DMS79 treated with DMSO at 0.1 percent for 48 hours (cell line): ENCODE measurements around the gene GGA2.
"Not testable (repeated sequence)": the region's sequence is repeated elsewhere in the genome, so short reads cannot be mapped to it uniquely, and the experiment has no call there.

ENCODE experiments used
- DNase-seq: peaks from one replicate; lab custom pipeline; 2025; lab: John Stamatoyannopoulos, UW

The GGA2 gene

GRCh38 chr16:23523876-23524385, 13.6 kb upstream of the GGA2 start:
- DNase-seq, result no peak

DNA sequence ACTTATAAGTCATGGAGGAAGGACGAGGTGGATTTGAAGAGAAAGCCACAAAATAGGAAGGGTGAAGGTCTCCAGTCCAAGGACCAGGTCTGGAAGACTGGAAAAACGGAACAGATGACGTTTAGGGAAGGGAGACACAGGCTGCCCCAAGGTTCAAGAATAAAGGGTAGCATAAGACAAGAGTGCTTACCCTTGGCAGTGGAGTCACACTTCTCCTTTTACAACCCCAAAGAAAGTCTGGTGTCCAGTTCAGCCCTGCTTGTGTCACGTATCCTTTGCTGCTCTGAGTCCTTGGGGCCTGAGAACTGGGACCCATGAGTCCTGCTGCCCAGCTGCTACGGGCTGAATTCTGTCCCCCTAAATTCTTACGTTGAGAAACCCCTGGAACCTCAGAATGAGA, 13.0 kb upstream of the GGA2 start:
- no peak for DNase-seq

- DNase-seq, result no peak
Measured at GRCh38 chr16:23521965-23522364, 11.7 kb upstream of the GGA2 start.

- DNase-seq, result no peak
Measured at GRCh38 chr16:23521037-23521743, 10.9 kb upstream of the GGA2 start.

DNA sequence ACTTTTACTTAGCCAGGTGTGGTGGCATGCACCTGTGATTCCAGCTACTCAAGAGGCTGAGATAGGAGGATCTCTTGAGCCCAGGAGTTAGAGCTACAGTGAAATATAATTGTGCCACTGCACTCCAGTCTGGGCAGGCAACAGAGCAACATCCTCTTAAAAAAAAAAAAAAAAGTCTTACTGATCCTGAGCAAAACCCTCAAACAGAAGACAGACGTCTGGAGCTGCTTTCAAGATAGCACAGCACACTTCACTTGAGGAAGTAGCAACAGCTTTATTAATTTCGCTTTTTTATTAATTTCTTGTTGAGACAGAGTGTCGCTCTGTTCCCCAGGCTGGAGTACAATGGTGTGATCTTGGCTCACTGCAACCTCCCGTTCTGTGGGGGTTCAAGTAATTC, 10.2 kb upstream of the GGA2 start:
- DNase-seq, result no peak

- no peak for DNase-seq
Measured at GRCh38 chr16:23519282-23519681, 9.0 kb upstream of the GGA2 start.

DNA sequence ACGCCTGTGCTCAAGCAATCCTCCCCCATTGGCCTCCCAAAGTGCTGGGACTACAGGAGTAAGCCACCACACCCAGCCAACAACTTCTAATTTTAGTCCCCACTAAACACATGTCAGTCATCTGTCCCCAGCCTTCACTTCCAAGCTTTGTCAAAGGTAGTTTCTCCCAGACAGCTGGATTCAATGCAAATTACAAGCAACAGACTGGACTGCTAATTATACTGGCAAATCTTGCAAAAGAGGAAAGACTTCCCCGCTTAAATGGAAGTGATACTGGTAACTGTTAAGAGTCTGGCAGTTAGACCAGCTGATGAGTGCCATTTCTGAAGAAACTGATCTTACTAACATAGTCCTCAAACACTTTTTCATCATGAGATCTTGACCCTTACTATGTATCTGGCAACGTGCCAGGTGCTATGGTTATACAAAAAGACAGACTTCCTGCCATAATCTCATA, 8.2 kb upstream of the GGA2 start:
- no peak for DNase-seq

DNA sequence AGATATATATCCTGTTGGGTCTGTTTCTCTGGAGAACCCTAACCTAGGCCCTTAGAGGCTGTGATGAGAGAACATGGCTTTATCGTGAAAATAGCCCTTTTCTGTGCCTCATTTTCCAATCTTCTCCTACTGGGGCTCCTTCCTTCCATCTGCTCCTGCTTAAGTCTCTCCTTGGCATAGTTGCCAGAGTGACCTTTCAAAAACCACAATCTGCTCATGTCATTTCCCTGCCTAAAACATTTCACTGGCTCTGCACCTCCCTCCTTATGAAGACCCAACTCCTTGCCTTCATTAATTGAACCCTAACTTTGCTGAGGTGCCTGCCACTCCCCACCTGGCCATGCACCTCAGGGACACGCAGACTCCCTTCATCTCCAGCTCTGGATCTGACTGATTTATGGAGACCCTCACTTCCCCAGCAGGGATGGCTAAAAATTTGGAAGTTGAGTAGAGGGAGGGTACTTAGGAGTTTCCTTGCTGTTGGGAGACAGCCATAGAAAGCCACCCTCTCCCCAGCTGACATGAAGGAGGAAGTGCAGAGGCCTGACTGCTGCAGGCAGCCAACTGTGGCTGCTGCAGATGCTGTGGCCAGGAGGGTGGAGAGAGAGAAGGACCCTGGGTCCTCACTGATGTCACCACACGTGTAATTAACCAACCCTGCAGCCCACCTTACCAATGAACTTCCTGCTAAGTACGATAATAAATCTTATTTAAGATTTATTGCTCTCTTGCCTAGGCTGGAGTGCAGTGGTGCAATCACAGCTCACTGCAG, 6.3 kb upstream of the GGA2 start:
- no peak for DNase-seq

DNA sequence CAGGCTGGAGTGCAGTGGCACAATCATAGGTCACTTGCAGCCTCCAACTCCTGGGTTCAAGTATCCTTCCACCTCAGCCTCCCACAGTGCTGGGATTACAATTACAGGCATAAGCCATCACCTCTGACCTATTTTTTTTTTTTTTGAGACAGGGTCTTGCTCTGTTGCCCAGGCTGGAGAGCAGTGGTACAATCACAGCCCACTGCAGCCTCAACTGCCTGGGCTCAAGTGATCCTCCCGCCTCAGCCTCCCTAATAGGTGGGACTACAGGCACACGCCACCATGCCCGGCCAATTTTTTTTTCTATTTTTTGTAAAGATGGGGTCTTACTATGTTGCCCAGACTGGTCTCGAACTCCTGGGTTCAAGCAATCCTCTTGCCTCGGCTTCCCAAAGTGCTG, 5.6 kb upstream of the GGA2 start:
- DNase-seq, result no peak

DNA sequence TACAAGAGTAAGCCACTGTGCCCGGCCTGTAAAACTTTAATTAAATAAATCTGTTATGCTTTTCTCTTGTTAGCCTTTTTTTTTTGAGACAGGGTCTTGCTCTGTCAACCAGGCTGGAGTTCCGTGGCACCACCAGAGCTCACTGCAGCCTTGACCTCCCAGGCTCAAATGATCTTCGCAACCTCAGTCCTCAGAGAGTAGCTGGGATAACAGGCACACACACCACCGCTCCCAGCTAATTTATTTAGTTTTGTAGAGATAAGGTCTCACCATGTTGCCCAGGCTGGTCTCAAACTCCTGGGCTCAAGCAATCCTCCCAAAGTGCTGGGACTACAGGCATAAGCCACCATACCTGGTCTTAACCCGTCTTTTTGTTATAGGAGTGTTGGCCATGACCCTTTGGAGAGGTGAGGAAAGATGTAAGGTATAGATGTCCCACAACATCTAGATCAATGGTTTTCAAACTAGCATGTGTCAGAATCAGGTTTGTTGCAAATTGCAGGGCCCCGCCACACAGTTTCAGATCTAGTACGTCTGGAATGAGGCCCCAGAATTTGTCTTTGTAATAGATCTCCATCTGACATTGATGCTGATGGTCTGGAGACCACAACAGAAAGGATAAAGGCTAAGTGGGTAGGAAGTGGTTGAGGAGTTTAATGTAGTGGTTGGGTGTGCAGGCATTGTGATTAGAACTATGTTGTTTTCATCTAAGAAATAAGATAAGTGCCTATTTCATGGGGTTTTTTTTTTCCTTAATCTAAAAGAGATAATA, 4.3 kb upstream of the GGA2 start:
- no peak for DNase-seq

DNA sequence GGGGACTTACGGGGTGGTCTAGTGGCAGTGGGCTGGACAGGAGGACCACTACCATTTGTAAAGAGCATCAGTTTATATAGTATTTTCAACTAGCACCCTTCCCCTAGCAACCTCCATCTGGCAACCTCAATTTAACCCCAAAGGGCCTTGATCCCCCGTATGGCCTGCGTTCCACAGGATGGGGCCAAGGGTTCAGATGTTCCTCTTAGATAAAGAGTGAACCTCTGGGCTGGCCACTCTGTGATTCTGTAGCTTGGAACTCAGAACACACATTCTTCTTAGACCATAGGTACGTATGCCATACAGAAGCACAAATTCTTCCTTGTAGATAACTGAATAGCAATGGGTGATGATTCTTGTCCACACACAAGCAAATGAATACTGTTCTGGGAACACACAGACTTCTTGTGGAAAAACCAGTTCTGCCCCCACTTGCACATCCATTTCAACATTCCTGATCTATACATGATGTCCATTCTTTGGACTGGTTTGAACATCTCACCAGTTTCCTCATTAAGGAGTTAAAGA, 1.9 kb upstream of the GGA2 start:
- DNase-seq, result no peak

GRCh38 chr16:23511731-23512130, 1.4 kb upstream of the GGA2 start:
- no peak for DNase-seq

DNA sequence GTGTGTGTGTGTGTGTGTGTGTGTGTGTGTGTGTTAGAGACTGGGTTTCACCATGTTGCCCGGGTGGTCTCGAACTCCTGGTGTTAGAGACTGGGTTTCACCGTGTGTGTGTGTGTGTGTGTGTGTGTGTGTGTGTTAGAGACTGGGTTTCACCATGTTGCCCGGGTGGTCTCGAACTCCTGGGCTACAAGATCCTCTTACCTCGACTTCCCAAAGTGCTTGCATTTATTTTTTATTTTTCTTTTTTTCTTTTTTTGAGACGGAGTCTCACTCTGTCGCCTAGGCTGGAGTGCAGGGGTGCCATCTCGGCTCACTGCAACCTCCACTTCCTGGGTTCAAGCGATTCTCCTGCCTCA, 599 bp upstream of the GGA2 start:
- DNase-seq, result not testable (repeated sequence)

DNA sequence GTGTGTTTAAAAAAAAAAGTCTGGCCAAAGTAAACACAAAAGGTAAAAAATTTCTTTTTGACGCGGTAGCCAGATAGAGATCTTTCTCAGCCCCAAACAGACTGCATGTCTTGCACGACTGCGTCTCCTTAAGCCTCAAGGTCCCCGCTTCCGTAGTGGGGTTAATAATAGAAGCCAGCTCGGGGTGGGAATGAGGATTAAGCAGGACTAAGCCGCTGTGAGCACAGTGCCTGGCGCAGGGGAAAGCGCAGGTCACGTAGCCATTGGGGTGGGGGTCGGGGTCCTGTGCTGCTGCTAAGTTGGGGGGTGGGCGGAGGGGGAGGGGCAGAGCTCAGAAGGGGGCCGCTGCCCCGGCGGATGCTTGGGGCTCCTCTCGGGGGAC, 521 bp downstream of the GGA2 start:
- no peak for DNase-seq

GRCh38 chr16:23509441-23509754, 896 bp downstream of the GGA2 start:
- DNase-seq, result peak; percentile 18

DNA sequence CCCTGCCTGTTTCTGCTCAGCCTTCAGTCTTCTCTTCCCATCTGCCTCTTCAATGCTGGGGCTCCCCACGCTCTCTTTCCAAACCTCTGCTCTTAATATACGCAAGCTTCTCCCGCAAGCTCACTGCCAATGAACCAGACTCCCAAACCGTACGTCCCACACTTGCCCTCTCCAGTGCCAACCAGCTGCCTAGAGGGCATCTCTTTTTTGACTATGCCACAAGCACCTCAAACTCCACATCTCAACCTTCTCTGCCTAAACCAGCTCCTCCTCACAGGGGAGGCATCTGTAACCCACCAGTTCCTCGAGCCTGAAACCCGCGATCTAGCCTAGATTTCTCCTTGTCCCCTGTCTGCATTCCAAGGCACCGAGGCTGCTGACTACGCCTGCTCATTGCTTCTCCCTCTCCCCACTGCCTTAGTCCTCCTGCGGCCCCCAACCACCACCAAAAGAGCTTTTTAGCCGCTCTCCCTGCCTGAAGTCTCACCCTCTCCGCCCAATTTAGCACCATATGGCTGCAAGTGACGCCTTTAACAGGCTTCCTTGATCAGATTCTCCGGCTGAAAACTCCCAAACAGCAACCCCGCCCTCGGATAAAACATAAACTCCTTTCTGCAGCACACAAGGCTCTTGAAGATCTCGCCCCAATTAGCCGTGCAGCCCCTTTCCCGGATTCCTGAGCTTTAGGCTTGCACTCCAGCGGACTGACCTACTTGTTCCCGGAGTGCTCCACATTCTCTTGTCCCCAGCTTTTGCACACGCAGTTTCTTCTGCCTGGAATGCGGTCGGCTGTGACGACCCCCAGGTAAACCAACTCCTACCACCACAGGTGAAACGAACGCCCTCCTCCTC, 1.5 kb downstream of the GGA2 start:
- peak; percentile 18 for DNase-seq

DNA sequence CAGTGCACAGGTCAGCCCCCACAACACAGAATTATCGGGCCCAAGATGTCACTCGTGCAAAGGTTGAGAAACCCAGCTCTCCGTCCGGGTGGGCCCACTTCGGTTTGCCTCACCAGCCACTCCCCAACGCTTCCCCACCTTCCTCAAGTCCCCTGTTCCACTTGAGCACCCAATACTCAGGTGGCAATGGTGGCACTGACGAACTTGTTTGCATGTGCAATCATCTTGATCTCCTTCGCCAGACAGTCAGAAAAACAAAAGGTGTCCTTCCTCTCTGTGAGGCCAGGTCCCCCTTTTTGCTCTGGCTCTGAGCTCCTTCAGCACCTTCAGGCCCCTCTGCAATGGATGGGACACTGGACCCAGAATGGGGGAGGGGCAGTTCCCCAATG, 3.7 kb downstream of the GGA2 start:
- DNase-seq, result no peak

DNA sequence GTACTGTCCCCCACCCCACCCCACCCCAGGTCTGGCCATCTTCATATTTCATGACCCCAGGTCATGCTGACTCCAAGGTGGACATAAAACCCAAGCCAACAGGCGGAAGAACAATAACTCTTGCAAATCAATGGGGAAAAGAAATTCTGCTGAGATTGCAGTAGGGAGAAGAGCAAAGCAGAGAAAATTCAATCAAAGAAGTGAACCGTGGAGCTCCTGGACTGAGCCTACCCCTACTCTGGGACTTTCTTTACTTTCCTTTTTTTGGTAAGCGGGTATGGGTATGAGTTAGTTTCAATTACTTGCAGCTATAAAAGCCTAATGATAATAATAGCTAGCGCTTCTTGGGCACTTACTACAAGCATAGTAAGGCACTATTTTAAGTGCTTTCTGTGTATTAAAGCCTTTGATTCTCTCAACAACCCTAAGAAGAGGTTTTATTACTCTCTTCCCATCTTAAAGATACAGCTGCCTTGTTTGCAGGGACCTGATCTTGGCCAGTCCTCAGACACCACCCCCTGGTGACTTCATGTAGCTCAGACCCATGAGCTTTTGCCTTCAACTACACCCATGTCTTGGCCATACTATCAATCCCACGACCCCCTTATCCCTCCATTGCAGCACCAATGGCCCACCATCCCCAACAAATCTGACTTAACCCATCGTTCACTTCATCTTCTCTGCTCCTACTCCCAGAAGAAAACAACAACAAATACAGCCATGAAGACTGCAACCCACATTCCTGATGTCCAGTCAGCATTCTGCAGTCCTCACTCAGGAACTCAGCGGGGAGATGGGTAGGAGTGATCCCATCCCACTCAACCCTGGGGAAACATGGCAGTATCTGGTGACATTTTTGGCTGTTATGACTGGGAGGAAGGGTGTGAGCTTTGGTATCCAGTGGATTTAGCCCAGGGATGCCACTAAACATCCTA, 4.4 kb downstream of the GGA2 start:
- no peak for DNase-seq

- no peak for DNase-seq
Measured at GRCh38 chr16:23505180-23505665, 5.1 kb downstream of the GGA2 start.

DNA sequence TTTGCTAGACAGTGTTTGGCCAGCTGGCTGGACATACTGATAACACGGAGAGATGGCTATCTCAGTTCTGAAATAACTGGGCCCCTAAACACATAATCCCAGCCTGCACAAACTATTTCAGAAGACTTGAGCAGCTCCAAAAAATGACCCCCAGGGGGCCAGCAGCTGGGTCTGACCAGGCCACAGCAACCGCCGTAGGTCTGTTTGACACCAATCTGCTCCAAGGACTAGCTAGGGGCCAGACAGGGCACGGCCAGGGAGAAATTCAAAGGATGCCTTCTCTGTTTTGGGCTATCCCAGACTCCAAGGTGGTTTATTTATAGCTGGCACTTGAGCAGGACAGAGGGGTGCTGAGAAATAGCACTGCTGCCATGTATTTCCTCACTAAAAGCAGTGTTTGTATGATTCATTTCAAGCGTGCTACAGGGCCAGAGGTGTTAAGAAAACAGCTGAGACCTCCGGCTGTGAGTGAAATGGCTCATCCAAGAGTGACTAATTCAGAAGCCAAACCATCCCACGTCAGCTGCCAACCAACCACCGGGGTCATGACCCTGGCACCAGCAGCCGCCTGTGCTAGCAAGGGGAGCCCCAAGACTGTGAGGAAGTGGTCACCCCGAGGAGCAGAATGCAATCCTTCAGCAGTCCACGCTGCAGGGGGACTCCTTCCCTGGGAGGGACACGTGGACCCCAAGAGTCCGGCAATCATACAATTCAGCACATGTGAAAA, 5.7 kb downstream of the GGA2 start:
- DNase-seq, result peak; percentile 5
